Measurements from ENCODE around the gene SIK2.
A peak's percentile ranks its signal among the peaks of the same experiment; 100 is the strongest.

SIK2 gene

GRCh38 chr11:111718859-111719258, 116.6 kb downstream of the SIK2 start:
- CTCF ChIA-PET = no interaction called here
- POLR2A ChIA-PET (ENCODE audit: low non-redundant PET) = no interaction called here
- no peak for DNase-seq (ENCODE audit: low spot score)
- H3K27ac ChIP-seq = peak overlapping the region; percentile 47
- TF ChIP-seq, protein P1, sequence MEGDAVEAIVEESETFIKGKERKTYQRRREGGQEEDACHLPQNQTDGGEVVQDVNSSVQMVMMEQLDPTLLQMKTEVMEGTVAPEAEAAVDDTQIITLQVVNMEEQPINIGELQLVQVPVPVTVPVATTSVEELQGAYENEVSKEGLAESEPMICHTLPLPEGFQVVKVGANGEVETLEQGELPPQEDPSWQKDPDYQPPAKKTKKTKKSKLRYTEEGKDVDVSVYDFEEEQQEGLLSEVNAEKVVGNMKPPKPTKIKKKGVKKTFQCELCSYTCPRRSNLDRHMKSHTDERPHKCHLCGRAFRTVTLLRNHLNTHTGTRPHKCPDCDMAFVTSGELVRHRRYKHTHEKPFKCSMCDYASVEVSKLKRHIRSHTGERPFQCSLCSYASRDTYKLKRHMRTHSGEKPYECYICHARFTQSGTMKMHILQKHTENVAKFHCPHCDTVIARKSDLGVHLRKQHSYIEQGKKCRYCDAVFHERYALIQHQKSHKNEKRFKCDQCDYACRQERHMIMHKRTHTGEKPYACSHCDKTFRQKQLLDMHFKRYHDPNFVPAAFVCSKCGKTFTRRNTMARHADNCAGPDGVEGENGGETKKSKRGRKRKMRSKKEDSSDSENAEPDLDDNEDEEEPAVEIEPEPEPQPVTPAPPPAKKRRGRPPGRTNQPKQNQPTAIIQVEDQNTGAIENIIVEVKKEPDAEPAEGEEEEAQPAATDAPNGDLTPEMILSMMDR (conservative IDR thresholded peaks at IDR 0.05; ENCODE audit: low read depth) = no peak

DNA sequence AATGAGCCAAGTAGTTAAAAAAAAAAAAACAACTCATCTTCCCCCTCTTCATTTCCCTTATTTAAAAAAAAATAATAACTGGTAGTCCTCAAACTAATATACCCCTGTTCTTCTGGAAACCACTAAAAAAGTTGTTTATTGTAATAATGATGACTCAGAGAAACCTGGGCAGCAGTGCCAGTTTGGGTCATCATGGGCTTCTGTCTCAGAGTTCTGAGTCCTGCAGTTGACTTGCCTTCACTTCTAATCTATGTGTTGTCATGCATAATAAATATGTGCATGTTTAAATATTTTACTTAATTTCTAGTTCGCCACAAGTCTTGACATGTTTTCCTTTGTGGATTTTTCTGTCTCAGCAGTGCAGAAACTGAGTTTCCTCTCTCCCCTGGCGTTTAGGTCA, 117.1 kb downstream of the SIK2 start:
- POLR2A ChIA-PET (ENCODE audit: low non-redundant PET) = no interaction called here
- CTCF ChIA-PET = no interaction called here
- H3K27ac ChIP-seq = no peak overlapping the region
- TF ChIP-seq, protein P1 (conservative IDR thresholded peaks at IDR 0.05; ENCODE audit: low read depth) = no peak
- DNase-seq (ENCODE audit: low spot score) = no peak

DNA sequence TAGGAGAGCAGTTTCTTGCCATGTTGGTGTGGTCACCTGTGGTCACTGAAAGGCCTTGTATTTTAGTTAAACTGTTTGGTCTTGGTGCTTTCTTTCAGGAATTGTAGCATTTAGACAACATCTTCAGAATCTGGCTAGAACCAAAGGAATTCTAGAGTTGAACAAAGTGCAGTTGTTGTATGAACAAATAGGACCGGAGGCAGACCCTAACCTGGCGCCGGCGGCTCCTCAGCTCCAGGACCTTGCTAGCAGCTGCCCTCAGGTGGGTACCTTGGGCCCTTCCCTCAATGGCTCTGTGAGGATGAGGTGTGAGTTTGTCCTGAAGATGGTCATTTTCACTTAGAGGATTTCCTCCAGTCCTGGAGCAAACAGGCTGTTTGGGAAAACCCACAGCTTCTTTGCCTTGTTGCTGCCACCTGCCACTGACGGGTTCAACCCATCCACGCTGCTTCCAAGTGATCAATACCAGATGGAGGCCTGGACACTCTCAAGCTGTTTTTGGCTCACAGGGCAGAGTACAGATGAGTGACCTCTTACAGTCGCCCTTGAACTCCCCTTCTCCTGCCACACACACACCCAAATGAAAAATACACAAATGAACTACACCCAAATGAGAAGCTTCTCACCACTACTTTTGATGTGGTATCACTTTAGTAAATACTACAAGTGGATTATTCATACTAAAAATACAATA, 118.7 kb downstream of the SIK2 start:
- POLR2A ChIA-PET (ENCODE audit: low non-redundant PET) = no interaction called here
- no peak for DNase-seq (ENCODE audit: low spot score)
- TF ChIP-seq, protein P1 (conservative IDR thresholded peaks at IDR 0.05; ENCODE audit: low read depth) = no peak
- CTCF ChIA-PET = no interaction called here
- H3K27ac ChIP-seq = no peak overlapping the region

GRCh38 chr11:111722501-111722900, 120.3 kb downstream of the SIK2 start:
- TF ChIP-seq, protein P1 (conservative IDR thresholded peaks at IDR 0.05; ENCODE audit: low read depth) = no peak
- H3K27ac ChIP-seq = no peak overlapping the region
- ChIA-PET CTCF (no interaction called here), POLR2A (ENCODE audit: low non-redundant PET) (no interaction called here)
- DNase-seq (ENCODE audit: low spot score) = no peak

DNA sequence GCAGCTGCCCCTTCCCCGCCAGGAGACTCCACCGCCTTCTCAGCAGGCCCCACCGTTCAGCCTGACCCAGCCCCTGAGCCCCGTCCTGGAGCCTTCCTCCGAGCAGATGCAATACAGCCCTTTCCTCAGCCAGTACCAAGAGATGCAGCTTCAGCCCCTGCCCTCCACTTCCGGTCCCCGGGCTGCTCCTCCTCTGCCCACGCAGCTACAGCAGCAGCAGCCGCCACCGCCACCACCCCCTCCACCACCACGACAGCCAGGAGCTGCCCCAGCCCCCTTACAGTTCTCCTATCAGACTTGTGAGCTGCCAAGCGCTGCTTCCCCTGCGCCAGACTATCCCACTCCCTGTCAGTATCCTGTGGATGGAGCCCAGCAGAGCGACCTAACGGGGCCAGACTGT, 121.3 kb downstream of the SIK2 start:
- H3K27ac ChIP-seq = no peak overlapping the region
- no peak for DNase-seq (ENCODE audit: low spot score)
- ChIA-PET POLR2A (ENCODE audit: low non-redundant PET) (no interaction called here), CTCF (interaction anchor here (0.7 kb wide), 1 partner anchor 313 kb away, joined by 3 read pairs; no protein-coding TSS in a partner anchor)
- TF ChIP-seq, protein P1 (conservative IDR thresholded peaks at IDR 0.05; ENCODE audit: low read depth) = no peak

- ChIA-PET CTCF (no interaction called here), POLR2A (ENCODE audit: low non-redundant PET) (no interaction called here)
- H3K27ac ChIP-seq = no peak overlapping the region
- DNase-seq (ENCODE audit: low spot score) = no peak
- TF ChIP-seq, protein P1 (conservative IDR thresholded peaks at IDR 0.05; ENCODE audit: low read depth) = no peak
These were observed 122.4 kb downstream of the SIK2 start for GRCh38 chr11:111724615-111725129.
